Stimulated activated CD4-positive, alpha-beta T cell treated with anti-CD3 and anti-CD28 coated beads, TNF-alpha, amount 100 ng/mL, for 1 hour (primary cell): ENCODE data around the gene CACNA1H.

Experiments used
- DNase-seq, 3 donors: peaks; one replicate each; pipeline ENCODE4 v3.0.0-alpha.2; 2020; ENCODE audit warnings: low read depth in 3 of 3, low spot score in 1 of 3

CACNA1H gene

DNA sequence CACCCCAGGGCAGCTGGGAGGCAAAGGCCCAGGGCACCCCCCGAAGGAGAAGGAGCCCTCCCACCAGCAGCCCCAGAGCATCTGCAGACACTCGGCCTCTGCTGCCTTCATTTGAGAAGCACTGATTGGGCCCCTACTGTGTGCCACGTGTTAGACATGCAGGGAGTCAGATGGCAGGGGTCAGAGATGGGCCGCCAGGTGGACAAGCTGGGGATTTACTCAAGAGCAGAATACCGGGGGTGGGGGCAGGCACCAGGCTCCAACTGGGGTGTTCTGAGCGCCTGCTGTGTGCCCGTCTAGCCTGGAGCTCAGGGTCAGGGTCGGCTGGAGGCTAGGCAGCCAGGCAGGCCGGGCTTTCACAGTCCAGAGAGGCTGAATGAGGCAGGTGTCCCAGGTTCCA is 53.4 kb downstream of the CACNA1H start:
- DNase-seq = no peak

DNA sequence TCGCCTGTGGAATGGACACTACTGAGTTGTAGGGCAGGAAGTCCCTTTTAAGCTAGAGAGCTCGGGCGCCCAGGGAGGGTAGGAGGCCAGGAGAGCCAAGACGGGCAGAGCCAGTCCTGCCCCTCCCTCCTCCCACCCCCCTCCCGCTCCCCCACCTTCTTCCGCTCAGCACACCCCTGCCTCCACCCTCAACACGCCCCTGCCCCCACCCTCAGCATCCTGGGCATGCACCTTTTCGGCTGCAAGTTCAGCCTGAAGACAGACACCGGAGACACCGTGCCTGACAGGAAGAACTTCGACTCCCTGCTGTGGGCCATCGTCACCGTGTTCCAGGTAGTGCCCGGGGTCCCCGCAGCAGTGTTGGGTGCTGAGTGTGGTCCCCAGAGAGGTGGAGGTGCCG is 53.9 kb downstream of the CACNA1H start:
- DNase-seq = no peak

DNA sequence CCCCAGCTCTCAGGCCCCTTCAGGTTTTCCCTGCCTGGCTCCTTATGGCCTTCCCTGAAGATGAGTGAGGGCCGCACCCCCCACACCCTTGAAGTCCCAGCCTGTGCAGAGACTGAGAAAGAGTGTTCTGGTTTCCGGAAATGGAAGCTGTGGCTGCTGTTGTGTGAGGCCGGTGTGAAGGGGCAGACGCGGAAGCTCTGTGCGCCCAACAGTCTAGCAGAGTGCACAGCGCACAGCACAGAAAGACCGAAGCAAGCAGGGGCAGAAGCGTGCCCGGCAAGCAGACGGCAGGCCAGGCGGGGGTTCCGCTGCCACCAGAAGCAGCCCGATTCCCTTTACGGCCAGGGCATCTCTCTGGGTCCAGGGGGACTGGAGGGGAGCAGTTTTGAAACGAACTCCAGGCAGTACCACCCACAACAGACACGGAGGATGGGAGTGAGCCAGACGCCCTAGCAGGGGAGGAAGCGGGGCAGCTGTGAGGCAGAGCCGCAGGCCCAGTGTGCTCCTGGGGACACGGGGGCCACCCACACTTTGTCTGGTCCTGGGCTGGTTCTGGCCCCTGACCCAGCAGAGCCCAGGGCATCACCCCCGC is 55.4 kb downstream of the CACNA1H start:
- DNase-seq = no peak

DNA sequence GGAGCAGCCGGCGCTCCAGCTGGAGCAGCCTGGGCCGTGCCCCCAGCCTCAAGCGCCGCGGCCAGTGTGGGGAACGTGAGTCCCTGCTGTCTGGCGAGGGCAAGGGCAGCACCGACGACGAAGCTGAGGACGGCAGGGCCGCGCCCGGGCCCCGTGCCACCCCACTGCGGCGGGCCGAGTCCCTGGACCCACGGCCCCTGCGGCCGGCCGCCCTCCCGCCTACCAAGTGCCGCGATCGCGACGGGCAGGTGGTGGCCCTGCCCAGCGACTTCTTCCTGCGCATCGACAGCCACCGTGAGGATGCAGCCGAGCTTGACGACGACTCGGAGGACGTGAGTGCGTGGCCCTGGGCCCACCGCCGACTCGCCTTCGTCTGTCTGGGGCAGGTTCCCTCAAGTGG is 56.2 kb downstream of the CACNA1H start:
- DNase-seq = no peak

DNA sequence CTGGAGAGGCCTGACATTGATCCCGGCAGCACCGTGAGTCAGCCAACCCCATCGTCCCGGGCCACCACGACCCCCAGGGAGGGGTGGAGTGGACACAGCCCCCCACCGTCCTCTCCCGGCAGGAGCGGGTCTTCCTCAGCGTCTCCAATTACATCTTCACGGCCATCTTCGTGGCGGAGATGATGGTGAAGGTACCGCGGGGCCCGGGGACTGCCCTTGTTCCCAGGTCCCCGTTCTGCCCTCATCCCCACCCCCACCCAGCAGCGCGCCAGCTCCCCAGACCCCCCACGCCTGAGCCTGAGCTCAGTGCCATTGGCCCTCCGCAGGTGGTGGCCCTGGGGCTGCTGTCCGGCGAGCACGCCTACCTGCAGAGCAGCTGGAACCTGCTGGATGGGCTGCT is 57.6 kb downstream of the CACNA1H start:
- no peak for DNase-seq

DNA sequence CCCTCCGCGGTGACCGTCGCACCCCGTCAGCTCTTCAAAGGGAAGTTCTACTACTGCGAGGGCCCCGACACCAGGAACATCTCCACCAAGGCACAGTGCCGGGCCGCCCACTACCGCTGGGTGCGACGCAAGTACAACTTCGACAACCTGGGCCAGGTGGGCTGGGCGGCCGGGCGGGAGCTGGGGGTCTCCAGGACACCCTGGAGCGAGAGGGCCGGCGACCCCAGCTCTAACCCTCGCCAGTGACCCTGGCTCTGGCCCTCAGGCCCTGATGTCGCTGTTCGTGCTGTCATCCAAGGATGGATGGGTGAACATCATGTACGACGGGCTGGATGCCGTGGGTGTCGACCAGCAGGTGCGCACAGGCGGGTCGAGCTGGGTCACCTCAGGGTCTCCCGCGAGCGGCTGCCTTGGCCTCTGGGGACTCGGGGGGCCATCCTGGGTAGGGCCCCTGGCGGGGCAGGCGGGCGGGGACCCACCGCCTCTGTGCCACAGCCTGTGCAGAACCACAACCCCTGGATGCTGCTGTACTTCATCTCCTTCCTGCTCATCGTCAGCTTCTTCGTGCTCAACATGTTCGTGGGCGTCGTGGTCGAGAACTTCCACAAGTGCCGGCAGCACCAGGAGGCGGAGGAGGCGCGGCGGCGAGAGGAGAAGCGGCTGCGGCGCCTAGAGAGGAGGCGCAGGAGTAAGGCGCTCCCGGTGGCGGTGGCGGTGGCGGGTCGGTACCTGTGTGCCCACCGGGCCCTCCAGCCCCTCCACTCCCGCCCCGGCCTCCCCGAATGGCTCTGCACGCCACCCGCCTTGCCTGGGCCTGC is 58.8 kb downstream of the CACNA1H start:
- DNase-seq = no peak

DNA sequence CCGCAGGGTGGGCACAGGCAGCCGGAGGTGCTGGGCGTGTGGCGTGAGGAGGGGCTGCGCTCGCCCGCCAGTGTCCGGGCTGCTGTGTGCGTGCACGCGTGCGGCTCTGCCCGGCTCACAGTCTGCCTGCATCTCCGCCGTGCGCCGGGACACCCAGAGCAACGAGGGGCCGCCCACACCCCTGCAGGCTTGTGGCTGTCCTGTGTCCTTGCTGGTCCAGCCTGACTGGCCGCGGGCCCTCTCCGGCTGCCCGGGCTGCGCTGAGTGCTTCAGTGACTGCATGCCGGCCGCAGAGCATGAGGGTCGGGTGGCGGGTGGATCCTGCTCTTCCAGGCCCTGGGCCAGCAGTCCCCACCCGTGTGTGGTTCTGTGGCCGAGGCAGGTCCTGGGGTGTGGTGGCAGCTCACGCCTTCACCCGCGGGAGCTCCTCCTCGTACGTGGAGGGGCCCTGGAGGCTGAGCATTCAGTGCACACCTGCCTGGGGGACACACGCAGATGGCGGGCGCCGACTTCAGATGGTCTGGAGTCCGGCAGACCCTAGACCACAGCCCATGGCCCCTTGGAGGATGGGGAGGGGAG is 59.8 kb downstream of the CACNA1H start:
- DNase-seq = no peak

DNA sequence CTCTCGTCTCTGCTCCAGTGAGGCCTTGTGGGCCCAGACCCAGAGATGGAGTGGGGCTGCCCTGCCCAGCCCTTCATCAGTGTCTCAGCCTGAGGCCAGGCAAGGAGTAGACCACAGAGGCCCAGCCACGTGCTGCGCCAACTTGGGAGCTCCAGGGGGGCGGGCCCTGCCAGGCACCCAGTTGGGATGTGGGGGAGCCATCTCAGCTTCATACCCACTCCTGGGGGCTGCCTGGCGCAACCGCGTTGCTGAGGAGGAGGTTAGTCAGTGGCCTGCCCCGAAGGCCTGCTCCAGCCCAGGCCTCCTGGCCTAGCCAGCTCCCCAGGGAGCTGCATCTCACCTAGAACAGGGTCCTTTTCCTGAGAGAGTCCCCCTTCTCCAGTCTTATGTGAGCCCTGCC is 60.3 kb downstream of the CACNA1H start:
- no peak for DNase-seq

DNA sequence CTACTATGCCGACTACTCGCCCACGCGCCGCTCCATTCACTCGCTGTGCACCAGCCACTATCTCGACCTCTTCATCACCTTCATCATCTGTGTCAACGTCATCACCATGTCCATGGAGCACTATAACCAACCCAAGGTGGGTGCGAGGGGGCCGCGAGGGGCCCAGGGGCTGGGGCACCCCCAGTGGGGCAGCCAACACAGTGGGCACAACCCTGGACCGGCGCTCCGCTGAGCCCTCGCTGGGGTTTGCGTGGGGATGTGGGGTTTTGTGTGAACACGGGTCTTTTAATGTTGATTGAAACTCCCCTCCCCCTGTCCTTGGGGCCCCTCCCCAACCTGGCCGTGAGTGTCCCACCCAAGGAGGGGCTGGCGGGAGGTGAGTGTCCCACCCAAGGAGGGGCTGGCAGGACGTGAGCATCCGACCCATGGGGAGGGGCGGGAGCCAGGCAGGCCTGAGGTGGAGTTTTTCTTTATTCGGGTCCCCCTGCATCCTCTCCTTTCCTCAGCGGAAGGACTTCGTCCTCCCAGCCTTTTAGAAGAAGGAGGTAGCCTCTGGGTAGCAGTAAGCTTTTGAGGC is 61.0 kb downstream of the CACNA1H start:
- DNase-seq = no peak

DNA sequence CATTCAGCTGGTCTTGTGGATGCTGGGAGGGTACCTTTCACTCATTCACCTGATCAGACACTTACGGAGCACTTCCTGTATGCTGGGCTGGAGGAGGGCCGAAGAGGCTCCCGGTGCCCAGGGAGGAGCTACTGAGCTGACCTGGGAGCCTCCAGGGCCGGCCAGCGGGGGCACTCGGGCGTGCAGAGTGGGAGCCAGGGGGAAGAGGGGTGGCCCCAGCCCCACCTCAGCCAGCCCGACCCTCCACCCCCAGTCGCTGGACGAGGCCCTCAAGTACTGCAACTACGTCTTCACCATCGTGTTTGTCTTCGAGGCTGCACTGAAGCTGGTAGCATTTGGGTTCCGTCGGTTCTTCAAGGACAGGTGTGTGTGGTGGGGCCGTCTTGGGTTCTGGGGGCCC is 61.8 kb downstream of the CACNA1H start:
- DNase-seq = no peak

DNA sequence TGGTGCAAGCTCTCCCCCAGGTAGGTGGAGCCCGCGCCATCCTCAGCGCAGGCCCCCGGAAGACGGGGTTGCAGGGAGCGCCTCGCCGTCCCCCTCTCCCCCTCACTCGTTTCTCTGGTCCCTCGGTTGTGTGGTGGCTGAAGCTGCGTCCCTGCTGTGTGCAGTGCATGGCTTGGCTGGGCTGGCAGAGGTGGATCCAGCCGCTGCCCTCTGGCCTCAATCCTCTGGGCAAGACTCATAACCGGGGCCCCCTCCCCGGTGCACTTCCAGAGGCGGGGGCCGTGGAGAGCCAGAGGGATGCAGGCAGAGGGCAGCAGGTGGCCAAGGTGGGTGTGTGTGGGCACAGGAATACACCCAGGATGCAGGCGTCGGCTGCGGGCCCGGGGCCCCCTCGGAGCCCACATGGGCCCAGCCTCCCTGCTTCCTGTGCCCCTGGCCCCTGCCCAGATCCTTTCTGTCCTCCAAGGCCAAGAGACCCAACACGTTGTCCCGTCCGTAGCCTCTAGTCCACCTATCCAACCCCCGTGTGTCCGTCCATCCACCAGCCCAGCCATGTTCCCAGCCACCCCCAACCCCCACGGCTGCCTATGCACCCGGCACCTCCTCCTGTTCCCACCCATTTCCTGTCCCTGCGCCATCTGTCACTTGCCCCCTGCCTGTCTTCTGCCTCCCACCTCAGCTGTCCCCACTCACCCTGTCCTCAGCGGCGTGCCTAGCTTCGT is 62.8 kb downstream of the CACNA1H start:
- DNase-seq = no peak

DNA sequence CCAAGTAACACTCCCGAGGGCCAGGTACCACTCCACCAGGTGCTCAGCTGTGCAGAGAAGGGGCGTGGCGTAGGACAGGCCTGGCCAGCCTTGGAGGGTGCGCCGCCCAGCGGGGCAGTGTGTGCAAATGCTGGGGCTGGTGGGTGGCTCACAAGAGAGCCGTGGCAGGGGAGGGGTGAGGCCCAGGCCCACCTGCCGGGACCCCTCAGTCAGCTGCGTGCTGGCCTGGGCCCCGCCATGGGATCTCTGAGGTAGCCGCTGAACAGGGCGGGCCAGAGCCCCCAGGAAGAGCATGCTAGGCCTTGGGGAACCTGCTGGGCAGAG is 63.4 kb downstream of the CACNA1H start:
- no peak for DNase-seq

DNA sequence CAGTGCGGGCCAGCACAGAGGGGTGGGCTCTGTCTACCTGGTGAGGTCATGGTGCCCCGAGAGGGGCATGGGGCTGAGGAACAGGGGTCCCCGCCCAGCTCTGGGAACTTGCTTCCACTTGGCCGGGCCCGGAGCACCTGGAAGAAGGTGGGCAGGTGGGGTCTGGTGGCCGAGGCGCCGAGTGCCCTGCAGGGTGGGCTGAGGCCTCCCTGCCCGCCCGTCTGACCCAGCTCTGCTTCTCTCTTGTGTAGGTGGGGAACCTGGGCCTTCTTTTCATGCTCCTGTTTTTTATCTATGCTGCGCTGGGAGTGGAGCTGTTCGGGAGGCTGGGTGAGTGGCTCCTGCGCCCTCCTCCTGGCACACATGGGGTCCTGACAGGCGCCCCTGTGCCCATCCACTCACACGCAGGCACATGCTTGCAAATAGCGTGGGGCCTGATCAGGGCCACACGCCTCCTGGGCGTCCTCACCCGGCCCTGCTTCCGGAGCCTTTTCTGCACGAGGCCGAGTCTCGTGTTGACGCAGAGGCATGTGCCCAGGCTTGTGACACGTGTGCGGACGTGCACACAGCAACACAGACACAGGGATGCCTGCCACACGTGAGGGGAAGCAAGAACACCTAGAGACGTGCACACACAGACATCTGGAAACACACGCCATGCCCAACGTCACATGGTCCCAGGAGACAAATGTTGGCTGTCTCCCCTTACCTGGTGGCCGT is 63.9 kb downstream of the CACNA1H start:
- DNase-seq = no peak

DNA sequence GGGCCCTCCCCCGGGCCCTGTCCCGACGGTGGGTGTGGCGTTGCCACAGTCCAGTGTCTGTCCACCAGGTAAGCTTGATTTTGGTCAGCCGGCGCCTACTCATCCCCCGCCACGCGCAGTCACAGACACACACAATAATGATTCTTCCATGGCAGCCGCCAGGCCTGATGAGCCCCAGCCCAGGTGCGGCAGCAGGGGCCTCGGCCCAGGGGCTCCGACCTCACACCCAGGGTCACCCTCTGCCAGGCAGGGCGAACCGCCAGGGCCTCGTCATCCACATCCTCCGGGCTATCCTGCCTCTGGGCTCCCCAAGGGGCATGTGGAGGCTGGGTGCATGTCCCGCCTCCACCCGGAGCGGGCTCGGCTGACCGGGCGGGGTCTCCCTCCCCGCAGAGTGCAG is 64.6 kb downstream of the CACNA1H start:
- DNase-seq = no peak

DNA sequence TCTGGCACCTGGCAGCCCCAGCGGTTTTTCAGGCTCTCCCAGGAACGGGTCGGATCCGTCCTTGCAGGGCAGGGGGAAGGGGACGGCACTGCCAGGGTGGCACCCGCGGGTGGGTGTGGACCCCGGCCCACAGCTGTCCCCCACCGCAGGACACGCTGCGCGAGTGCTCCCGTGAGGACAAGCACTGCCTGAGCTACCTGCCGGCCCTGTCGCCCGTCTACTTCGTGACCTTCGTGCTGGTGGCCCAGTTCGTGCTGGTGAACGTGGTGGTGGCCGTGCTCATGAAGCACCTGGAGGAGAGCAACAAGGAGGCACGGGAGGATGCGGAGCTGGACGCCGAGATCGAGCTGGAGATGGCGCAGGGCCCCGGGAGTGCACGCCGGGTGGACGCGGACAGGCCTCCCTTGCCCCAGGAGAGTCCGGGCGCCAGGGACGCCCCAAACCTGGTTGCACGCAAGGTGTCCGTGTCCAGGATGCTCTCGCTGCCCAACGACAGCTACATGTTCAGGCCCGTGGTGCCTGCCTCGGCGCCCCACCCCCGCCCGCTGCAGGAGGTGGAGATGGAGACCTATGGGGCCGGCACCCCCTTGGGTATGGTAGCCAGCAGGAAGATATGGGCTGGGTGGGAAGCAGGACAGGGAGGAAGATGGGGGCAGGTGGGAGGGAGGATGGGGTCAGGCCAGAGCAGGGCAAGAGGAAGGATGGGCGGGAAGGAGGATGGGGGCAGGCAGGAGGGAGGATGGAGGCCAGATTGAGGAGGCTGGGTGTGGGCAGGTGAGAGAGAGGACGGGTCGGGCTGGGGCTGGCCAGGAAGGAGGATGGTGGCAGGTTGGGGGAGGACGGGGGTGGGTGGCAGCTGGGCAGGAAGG is 65.4 kb downstream of the CACNA1H start:
- DNase-seq = no peak

DNA sequence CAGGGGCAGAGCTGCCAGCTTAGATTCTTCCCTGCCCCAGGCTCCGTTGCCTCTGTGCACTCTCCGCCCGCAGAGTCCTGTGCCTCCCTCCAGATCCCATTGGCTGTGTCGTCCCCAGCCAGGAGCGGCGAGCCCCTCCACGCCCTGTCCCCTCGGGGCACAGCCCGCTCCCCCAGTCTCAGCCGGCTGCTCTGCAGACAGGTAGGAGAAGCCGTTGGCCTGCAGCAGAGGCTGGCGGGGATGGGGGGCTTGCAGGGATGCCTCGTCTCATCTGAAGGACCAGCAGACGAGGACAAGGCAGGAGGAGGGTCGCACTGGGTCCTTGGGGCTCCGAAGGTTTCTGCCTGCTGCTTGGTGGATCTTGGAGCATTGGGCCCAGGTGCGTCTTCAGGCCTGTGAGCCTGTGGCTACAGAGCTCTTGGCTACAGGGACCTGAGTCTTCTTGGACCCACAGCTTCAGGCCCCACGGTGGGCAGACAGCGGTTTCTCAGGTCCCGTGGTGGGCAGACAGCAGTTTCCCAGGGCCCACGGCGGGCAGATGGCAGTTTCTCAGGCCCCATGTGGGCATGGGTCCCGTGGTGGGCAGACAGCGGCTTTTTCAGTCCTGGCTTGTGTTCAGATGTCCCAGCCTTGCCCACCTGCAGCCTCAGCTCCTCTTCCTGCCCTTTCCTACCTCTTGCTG is 66.2 kb downstream of the CACNA1H start:
- no peak for DNase-seq

DNA sequence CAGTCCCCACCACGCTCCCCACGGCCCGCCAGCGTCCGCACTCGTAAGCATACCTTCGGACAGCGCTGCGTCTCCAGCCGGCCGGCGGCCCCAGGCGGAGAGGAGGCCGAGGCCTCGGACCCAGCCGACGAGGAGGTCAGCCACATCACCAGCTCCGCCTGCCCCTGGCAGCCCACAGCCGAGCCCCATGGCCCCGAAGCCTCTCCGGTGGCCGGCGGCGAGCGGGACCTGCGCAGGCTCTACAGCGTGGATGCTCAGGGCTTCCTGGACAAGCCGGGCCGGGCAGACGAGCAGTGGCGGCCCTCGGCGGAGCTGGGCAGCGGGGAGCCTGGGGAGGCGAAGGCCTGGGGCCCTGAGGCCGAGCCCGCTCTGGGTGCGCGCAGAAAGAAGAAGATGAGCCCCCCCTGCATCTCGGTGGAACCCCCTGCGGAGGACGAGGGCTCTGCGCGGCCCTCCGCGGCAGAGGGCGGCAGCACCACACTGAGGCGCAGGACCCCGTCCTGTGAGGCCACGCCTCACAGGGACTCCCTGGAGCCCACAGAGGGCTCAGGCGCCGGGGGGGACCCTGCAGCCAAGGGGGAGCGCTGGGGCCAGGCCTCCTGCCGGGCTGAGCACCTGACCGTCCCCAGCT is 67.3 kb downstream of the CACNA1H start:
- no peak for DNase-seq

DNA sequence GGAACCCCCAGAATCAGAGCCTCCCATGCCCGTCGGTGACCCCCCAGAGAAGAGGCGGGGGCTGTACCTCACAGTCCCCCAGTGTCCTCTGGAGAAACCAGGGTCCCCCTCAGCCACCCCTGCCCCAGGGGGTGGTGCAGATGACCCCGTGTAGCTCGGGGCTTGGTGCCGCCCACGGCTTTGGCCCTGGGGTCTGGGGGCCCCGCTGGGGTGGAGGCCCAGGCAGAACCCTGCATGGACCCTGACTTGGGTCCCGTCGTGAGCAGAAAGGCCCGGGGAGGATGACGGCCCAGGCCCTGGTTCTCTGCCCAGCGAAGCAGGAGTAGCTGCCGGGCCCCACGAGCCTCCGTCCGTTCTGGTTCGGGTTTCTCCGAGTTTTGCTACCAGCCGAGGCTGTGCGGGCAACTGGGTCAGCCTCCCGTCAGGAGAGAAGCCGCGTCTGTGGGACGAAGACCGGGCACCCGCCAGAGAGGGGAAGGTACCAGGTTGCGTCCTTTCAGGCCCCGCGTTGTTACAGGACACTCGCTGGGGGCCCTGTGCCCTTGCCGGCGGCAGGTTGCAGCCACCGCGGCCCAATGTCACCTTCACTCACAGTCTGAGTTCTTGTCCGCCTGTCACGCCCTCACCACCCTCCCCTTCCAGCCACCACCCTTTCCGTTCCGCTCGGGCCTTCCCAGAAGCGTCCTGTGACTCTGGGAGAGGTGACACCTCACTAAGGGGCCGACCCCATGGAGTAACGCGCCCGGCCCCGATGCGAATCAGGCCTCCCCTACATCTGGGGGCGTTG is 68.1 kb downstream of the CACNA1H start:
- DNase-seq = no peak
